ENCODE measurements around the gene PEMT.

The PEMT gene

GRCh38 chr17:17511881-17512858 is 79.3 kb downstream of the PEMT start:
- no peak for DNase-seq

- no peak for DNase-seq
Observed at GRCh38 chr17:17511293-17511741, 80.2 kb downstream of the PEMT start.

GRCh38 chr17:17510456-17511292 is 80.8 kb downstream of the PEMT start:
- no peak for DNase-seq

- no peak for DNase-seq
Observed at GRCh38 chr17:17509601-17510425, 81.7 kb downstream of the PEMT start.

- DNase-seq, result no peak
Observed at GRCh38 chr17:17508646-17509591, 82.6 kb downstream of the PEMT start.

GRCh38 chr17:17508019-17508535 is 83.4 kb downstream of the PEMT start:
- DNase-seq, result no peak

GRCh38 chr17:17507465-17508011 is 84.0 kb downstream of the PEMT start:
- DNase-seq, result no peak

GRCh38 chr17:17506893-17507464 is 84.5 kb downstream of the PEMT start:
- DNase-seq, result no peak

- no peak for DNase-seq
Observed at GRCh38 chr17:17506181-17506741, 85.2 kb downstream of the PEMT start.

GRCh38 chr17:17505610-17506171 is 85.8 kb downstream of the PEMT start:
- DNase-seq, result no peak

GRCh38 chr17:17505151-17505550 is 86.4 kb downstream of the PEMT start:
- no peak for DNase-seq

GRCh38 chr17:17504341-17505140 is 87.0 kb downstream of the PEMT start:
- DNase-seq, result no peak

GRCh38 chr17:17503566-17504130 is 87.9 kb downstream of the PEMT start:
- no peak for DNase-seq

GRCh38 chr17:17502741-17503565 is 88.6 kb downstream of the PEMT start:
- DNase-seq, result no peak

GRCh38 chr17:17500999-17501605 is 90.4 kb downstream of the PEMT start:
- no peak for DNase-seq

- no peak for DNase-seq
Observed at GRCh38 chr17:17499402-17500145, 91.9 kb downstream of the PEMT start.
